ENCODE data around the gene KNG1. TPM values are rescaled to one million over a fixed set of nuclear protein-coding genes. Genes with fewer than 3 reads are reported as not detected.

Gene KNG1
- total RNA-seq, 1 experiment from 2014 or later, result 0.25 TPM

- TF ChIP-seq POLR2A (IDR thresholded peaks at IDR 0.05; ENCODE audit: borderline replicate concordance, extremely low read depth, insufficient read depth, insufficient read length), result no peak
- TF ChIP-seq POLR2AphosphoS5 (IDR thresholded peaks at IDR 0.05; ENCODE audit: low read depth, low read length), result peak; percentile 42; the same call in 1 of the 2 replicates
- ChIA-PET CTCF (no interaction called here), RAD21 (ENCODE audit: low non-redundant PET in 1 of 2, low total read pairs in 2 of 2, uncharacterized antibody in 2 of 2, unreplicated experiment in 2 of 2) (no interaction called here), POLR2A (interaction anchor here (0.7 to 2.3 kb wide), 5 partner anchors 13 to 195 kb away, joined by 3 to 6 read pairs (median 3); no protein-coding TSS in a partner anchor)
- peak overlapping the region; percentile 87 to 92 for H3K4me3 ChIP-seq (replicated peaks in 1 of 2; ENCODE audit: low read depth in 1 of 2, low read length in 2 of 2)
- H3K9me2 ChIP-seq (ENCODE audit: insufficient read depth), result no peaks in the 10 kb centered on the region
- no peak for ATAC-seq
- no peak for DNase-seq (ENCODE audit: low read depth, low spot score)
- peak overlapping the region; percentile 99 for H3K27ac ChIP-seq (ENCODE audit: low read depth, low read length)
- H3K79me2 ChIP-seq (ENCODE audit: insufficient read depth, low read length), result peaks cover 62% of the 10 kb centered on the region
- H3K4me1 ChIP-seq (ENCODE audit: control insufficient read depth in 1 of 2, insufficient read depth in 2 of 2, low read length in 2 of 2), result peaks cover 0 to 13% of the 10 kb centered on the region in 2 experiments; a peak in 2 of 4 replicates
- H3K9ac ChIP-seq (ENCODE audit: low read length), result peak overlapping the region; percentile 96
- intact Hi-C loops (cut with micrococcal nuclease), result no loop called here
- H3K9me3 ChIP-seq (ENCODE audit: control insufficient read depth in 1 of 2, insufficient read depth in 1 of 2, low read depth in 1 of 2, low read length in 2 of 2), result no peaks in the 10 kb centered on the region
- H2AFZ ChIP-seq (ENCODE audit: low read depth, low read length, poor library complexity, severe bottlenecking), result no peak overlapping the region
- H3K27me3 ChIP-seq (ENCODE audit: insufficient read depth, low read length), result no peaks in the 10 kb centered on the region
- H4K20me1 ChIP-seq (ENCODE audit: insufficient read depth), result peaks cover 46% of the 10 kb centered on the region
- peaks cover 55 to 58% of the 10 kb centered on the region in 2 experiments for H3K36me3 ChIP-seq (ENCODE audit: control insufficient read depth in 1 of 2, insufficient read depth in 2 of 2, low read length in 2 of 2)
- no TSS peak for BruUV-seq (replicated peaks)
- H3K4me2 ChIP-seq (ENCODE audit: low read length), result peak overlapping the region; percentile 83
Observed at GRCh38 chr3:186784820-186785494, 67.8 kb downstream of the KNG1 start.

DNA sequence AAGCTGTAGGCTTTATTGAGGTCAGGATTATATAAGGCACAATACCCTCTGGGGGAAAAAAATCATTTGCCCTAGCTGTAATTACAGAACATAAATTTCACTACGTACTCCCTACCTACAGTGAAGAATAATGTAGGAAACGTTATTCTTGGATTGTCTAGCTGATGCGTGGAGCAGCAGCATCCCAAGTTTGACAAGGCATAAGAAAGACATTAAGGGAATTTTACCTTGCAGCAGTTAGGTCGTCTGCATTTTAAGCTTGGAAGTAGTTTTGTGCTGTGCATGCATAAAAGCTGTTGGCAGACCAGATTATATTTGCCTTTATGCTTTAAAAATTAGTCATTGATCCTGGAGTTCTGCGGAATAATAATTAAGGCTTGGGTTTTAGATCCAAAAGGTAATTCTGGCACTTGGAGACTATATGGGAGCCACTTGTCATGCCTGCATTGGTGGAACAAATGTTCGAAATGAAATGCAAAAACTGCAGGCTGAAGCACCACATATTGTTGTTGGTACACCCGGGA, 68.4 kb downstream of the KNG1 start:
- Histone ChIP-seq H2AFZ (ENCODE audit: low read depth, low read length, poor library complexity, severe bottlenecking) (no peak overlapping the region), H3K4me1 (ENCODE audit: control insufficient read depth in 1 of 2, insufficient read depth in 2 of 2, low read length in 2 of 2) (peaks cover 0 to 13% of the 10 kb centered on the region in 2 experiments; a peak in 2 of 4 replicates), H3K9me2 (ENCODE audit: insufficient read depth) (no peaks in the 10 kb centered on the region), H3K4me3 (replicated peaks in 1 of 2; ENCODE audit: low read depth in 1 of 2, low read length in 2 of 2) (peak overlapping the region; percentile 87 to 92), H3K79me2 (ENCODE audit: insufficient read depth, low read length) (peaks cover 62% of the 10 kb centered on the region), H3K27ac (ENCODE audit: low read depth, low read length) (peak overlapping the region; percentile 99; the same call in 1 of the 2 replicates), H3K9me3 (ENCODE audit: control insufficient read depth in 1 of 2, insufficient read depth in 1 of 2, low read depth in 1 of 2, low read length in 2 of 2) (no peaks in the 10 kb centered on the region), H3K4me2 (ENCODE audit: low read length) (peak overlapping the region; percentile 83), H3K36me3 (ENCODE audit: control insufficient read depth in 1 of 2, insufficient read depth in 2 of 2, low read length in 2 of 2) (peaks cover 55 to 58% of the 10 kb centered on the region in 2 experiments), H3K27me3 (ENCODE audit: insufficient read depth, low read length) (no peaks in the 10 kb centered on the region), H3K9ac (ENCODE audit: low read length) (peak overlapping the region; percentile 96), H4K20me1 (ENCODE audit: insufficient read depth) (peaks cover 46% of the 10 kb centered on the region)
- ChIA-PET CTCF (no interaction called here), RAD21 (ENCODE audit: low non-redundant PET in 1 of 2, low total read pairs in 2 of 2, uncharacterized antibody in 2 of 2, unreplicated experiment in 2 of 2) (no interaction called here), POLR2A (interaction anchor here (0.7 to 1.6 kb wide), 2 partner anchors 13 to 32 kb away, joined by 3 to 4 read pairs; no protein-coding TSS in a partner anchor)
- no peak for DNase-seq (ENCODE audit: low read depth, low spot score)
- no TSS peak for BruUV-seq (replicated peaks)
- ATAC-seq, result no peak
- intact Hi-C loops (cut with micrococcal nuclease), result no loop called here
- TF ChIP-seq SP1 (IDR thresholded peaks at IDR 0.05; ENCODE audit: low read depth) (no peak), YY1 (IDR thresholded peaks at IDR 0.05; ENCODE audit: extremely low read depth, insufficient replicate concordance, low read depth, low read length) (no peak), ZBTB33 (IDR thresholded peaks at IDR 0.05; ENCODE audit: extremely low read depth, insufficient replicate concordance, low read length) (no peak), JUND (IDR thresholded peaks at IDR 0.05) (peak; percentile 40), TCF7L2 (IDR thresholded peaks at IDR 0.05; ENCODE audit: borderline replicate concordance, extremely low read depth, insufficient read depth, insufficient read length) (no peak), CEBPB (IDR thresholded peaks at IDR 0.05; ENCODE audit: low read depth) (no peak), EZH2phosphoT487 (IDR thresholded peaks at IDR 0.05; ENCODE audit: borderline replicate concordance) (no peak), SRF (IDR thresholded peaks at IDR 0.05; ENCODE audit: low read depth) (no peak)
- TF ChIP-seq, protein P1, sequence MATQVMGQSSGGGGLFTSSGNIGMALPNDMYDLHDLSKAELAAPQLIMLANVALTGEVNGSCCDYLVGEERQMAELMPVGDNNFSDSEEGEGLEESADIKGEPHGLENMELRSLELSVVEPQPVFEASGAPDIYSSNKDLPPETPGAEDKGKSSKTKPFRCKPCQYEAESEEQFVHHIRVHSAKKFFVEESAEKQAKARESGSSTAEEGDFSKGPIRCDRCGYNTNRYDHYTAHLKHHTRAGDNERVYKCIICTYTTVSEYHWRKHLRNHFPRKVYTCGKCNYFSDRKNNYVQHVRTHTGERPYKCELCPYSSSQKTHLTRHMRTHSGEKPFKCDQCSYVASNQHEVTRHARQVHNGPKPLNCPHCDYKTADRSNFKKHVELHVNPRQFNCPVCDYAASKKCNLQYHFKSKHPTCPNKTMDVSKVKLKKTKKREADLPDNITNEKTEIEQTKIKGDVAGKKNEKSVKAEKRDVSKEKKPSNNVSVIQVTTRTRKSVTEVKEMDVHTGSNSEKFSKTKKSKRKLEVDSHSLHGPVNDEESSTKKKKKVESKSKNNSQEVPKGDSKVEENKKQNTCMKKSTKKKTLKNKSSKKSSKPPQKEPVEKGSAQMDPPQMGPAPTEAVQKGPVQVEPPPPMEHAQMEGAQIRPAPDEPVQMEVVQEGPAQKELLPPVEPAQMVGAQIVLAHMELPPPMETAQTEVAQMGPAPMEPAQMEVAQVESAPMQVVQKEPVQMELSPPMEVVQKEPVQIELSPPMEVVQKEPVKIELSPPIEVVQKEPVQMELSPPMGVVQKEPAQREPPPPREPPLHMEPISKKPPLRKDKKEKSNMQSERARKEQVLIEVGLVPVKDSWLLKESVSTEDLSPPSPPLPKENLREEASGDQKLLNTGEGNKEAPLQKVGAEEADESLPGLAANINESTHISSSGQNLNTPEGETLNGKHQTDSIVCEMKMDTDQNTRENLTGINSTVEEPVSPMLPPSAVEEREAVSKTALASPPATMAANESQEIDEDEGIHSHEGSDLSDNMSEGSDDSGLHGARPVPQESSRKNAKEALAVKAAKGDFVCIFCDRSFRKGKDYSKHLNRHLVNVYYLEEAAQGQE (IDR thresholded peaks at IDR 0.05; ENCODE audit: low read depth), result no peak
- TF ChIP-seq, protein P2, sequence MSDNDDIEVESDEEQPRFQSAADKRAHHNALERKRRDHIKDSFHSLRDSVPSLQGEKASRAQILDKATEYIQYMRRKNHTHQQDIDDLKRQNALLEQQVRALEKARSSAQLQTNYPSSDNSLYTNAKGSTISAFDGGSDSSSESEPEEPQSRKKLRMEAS (IDR thresholded peaks at IDR 0.05), result no peak

All from HCT116 (cell line).